HepG2 (cell line): ENCODE measurements around the gene DGCR6L. TPM values are rescaled to one million over a fixed set of nuclear protein-coding genes. Genes with fewer than 3 reads are reported as not detected.
"Not testable (repeated sequence)": the region's sequence is repeated elsewhere in the genome, so short reads cannot be mapped to it uniquely, and the experiment has no call there.

Source experiments
- ATAC-seq: fragments of 200-7000 bp; cut with Tn5 transposase; 3 replicates; pipeline ENCODE4 v1.9.1; 2020; ENCODE audit warnings: mild to moderate bottlenecking, moderate library complexity
- BruUV-seq: library from RNA; stranded (reverse); fragments of 400-500 nt; replicated peaks from 2 replicates; lab custom pipeline; 2021; lab: Mats Ljungman, UMichigan
- CTCF ChIA-PET: fragments of 300-600 bp; formaldehyde crosslinking; extraction: SDS; loops from one replicate; lab custom pipeline; 2021; ENCODE audit warnings: low total read pairs, inconsistent platforms, low intra/inter-chr PET ratio; lab: Yijun Ruan, JAX
- POLR2A ChIA-PET: fragments of 350-600 bp; sonication (Branson Sonifier 250); formaldehyde crosslinking; loops from one replicate; lab custom pipeline; 2020; ENCODE audit warnings: antibody characterized with exemption, inconsistent platforms; lab: Yijun Ruan, JAX
- DNase-seq: peaks from one replicate; pipeline ENCODE4 v3.0.0-alpha.2; 2015; ENCODE audit warnings: low spot score
- FAIRE-seq: peaks from 3 replicates; lab custom pipeline; 2011; peaks lifted over from hg19 to GRCh38; lab: Jason Lieb, UNC
- H2AFZ ChIP-seq: one replicate; pipeline ENCODE4 v1.6.1; 2011; ENCODE audit warnings: low read length, inconsistent platforms
- H3K27ac ChIP-seq: fragments of 300-600 bp; 3 replicates; pipeline ENCODE4 v1.8.0; 2011; ENCODE audit warnings: mixed run types, mild to moderate bottlenecking, mixed read lengths, low read length, inconsistent platforms; ENCODE audit not compliant: insufficient read depth; ENCODE audit errors: extremely low read length
- H3K27me3 ChIP-seq, 2 experiments: fragments of 200-600 bp in 1 of 2; 2 replicates in 1 of 2; 3 replicates in 1 of 2; pipeline versions ENCODE4 v1.6.0 to v1.8.0; 2011; ENCODE audit warnings: low read length in 2 of 2, mild to moderate bottlenecking in 2 of 2, moderate library complexity in 2 of 2, inconsistent platforms in 1 of 2; ENCODE audit not compliant: insufficient read depth in 2 of 2, control insufficient read depth in 1 of 2
- H3K36me3 ChIP-seq, 2 experiments: fragments of 200-600 bp in 1 of 2; replicated peaks in 1 of 2; 2 replicates in 1 of 2; 3 replicates in 1 of 2; pipeline versions ENCODE4 v1.5.1 to v1.8.0; 2011; ENCODE audit warnings: low read length in 2 of 2, inconsistent platforms in 1 of 2; ENCODE audit not compliant: insufficient read depth in 2 of 2, control insufficient read depth in 1 of 2
- H3K4me1 ChIP-seq: 2 replicates; pipeline ENCODE4 v1.5.1; 2012; ENCODE audit warnings: low read length, inconsistent platforms; ENCODE audit not compliant: insufficient read depth
- H3K4me2 ChIP-seq: 2 replicates; pipeline ENCODE4 v1.6.0; 2011; ENCODE audit warnings: low read depth, low read length, inconsistent platforms
- H3K4me3 ChIP-seq, 3 experiments: fragments of 200-600 bp in 1 of 3; sonication (generic), shearing (Covaris generic) in 1 of 3; replicated peaks in 1 of 3; 2 replicates each; pipeline ENCODE4 v1.5.1; 2011 to 2016; ENCODE audit warnings: low read length in 3 of 3, inconsistent platforms in 2 of 3, low read depth in 2 of 3, mild to moderate bottlenecking in 2 of 3, control low read depth in 1 of 3, mixed read lengths in 1 of 3; ENCODE audit not compliant: insufficient read depth in 1 of 3
- H3K79me2 ChIP-seq: one replicate; pipeline ENCODE4 v1.6.1; 2011; ENCODE audit warnings: low read length, inconsistent platforms; ENCODE audit not compliant: insufficient read depth
- H3K9ac ChIP-seq: 2 replicates; pipeline ENCODE4 v1.6.0; 2011; ENCODE audit warnings: mild to moderate bottlenecking, low read depth, low read length, inconsistent platforms; ENCODE audit not compliant: insufficient read depth
- H3K9me3 ChIP-seq: 2 replicates; pipeline ENCODE4 v1.5.1; 2012; ENCODE audit warnings: mild to moderate bottlenecking, low read length
- H4K20me1 ChIP-seq: 2 replicates; pipeline ENCODE4 v1.6.0; 2011; ENCODE audit warnings: inconsistent platforms, mild to moderate bottlenecking, low read length, moderate library complexity; ENCODE audit not compliant: insufficient read depth
- ZFP36L1 ChIP-seq: sonication (generic); formaldehyde crosslinking; IDR thresholded peaks from 2 replicates; pipeline ENCODE4 v1.8.0; 2022; ENCODE audit warnings: mild to moderate bottlenecking, missing genetic modification reagents, moderate library complexity
- ZNF121 ChIP-seq: sonication (generic); formaldehyde crosslinking; IDR thresholded peaks from 2 replicates; pipeline ENCODE4 v1.5.0; 2020; ENCODE audit warnings: mild to moderate bottlenecking, missing genetic modification reagents
- ZNF331 ChIP-seq: sonication (generic); formaldehyde crosslinking; IDR thresholded peaks from 2 replicates; pipeline ENCODE4 v1.4.0; 2020; ENCODE audit warnings: missing genetic modification reagents
- ZNF629 ChIP-seq: sonication (generic); formaldehyde crosslinking; conservative IDR thresholded peaks from 2 replicates; pipeline ENCODE4 v1.5.0; 2020; ENCODE audit warnings: missing genetic modification reagents
- WGBS: methylation state at CpG from one replicate; pipeline ENCODE4 v1.1.6; 2017; ENCODE audit warnings: low lambda C conversion rate; 5-methylcytosine and 5-hydroxymethylcytosine counted together
- in situ Hi-C: cut with HindIII; loops from 2 replicates; pipeline ENCODE4 v1.10.0; 2017; ENCODE audit warnings: low pct_unique_long_range_greater_than_20kb; ENCODE audit not compliant: extremely low pct_ligation_motif_present
- intact Hi-C: fragments of 100-400 bp; cut with micrococcal nuclease; formaldehyde crosslinking; loops from one replicate; pipeline ENCODE4 v1.10.0; 2022; ENCODE audit not compliant: unreplicated experiment
- polyA plus RNA-seq, 8 experiments: library from polyadenylated mRNA; depleted of rRNA in 3 of 8; stranded (reverse) in 7 of 8; unstranded in 1 of 8; fragments of >200 nt; fragmentation: Illumina TruSeq in 4 of 8; extraction: Trizol in 4 of 8; gene quantifications; 2 replicates each; pipeline versions ENCODE4 v1.2.1 to v1.2.3, GENCODE V29; 2011 to 2016; ENCODE audit warnings: low read depth in 4 of 8, missing spikeins in 1 of 8, mixed read lengths in 1 of 8; ENCODE audit not compliant: insufficient read depth in 1 of 8
- total RNA-seq, 5 experiments: library from RNA; depleted of rRNA; stranded (reverse); fragments of >200 nt; fragmentation: Illumina TruSeq; extraction: Trizol; gene quantifications; 2 replicates each; pipeline ENCODE4 v1.2.3, GENCODE V29; 2016; ENCODE audit warnings: low read depth in 1 of 5
- TF ChIP-seq, protein P1 (sequence below), 2 experiments: sonication (generic) in 1 of 2; formaldehyde crosslinking in 1 of 2; IDR thresholded peaks; 2 replicates each; pipeline versions ENCODE4 v1.6.1 to v1.9.0; 2014 to 2022; ENCODE audit warnings: antibody characterized with exemption in 1 of 2, borderline replicate concordance in 1 of 2, inconsistent platforms in 1 of 2, low read depth in 1 of 2, missing genetic modification reagents in 1 of 2

Gene DGCR6L
- total and polyA plus RNA-seq, 2 of the 13 experiments (the other 11 are each of a cell fraction or from before 2014, with no cell fraction given): 17.5 to 35.3 TPM

DNA sequence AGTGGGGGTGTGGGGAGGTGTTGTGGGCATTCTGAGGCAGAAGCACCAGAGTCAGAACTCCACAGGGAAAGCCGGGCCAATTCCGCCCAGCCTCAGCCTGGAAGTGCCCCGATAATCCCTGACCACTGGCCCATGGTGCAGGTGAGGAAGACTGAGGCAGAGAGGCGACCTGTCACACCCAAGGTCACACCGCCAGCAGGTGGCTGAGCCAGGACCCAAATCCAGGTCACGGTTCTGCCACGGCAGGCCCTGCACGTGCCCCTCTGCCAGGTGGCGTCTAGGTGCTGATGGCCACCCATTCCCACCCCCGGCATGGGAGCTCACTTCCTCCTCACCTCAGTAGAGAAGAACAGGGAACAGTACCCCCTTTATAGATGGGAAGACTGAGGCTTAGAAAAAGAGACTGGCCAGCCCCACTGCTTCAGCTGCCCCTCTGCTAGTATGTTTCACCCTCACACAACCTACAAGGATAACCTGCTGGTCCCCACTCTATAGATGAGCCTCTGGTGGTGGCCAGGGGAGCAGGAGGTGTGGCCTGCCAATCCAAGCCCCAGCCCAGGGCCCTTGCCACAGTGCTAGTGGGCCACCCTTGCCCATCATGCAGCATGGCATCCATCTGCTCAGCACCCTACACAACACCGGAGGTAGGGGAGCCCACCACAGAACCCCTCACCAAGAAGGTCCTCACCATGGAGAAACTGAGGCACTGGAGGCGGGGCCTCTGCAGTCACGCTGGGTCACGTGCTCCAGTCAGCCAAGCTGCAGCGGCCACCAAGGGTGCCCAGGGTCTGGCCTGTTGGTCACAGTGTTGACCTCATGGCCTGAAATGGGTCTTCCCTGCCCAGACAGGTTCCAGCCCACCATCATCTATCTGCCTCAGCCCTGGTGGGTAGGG is 53.8 kb downstream of the DGCR6L start:
- intact Hi-C loops: loop anchor here (10.0 kb wide), 1 partner anchor 921 kb away; no protein-coding TSS in a partner anchor
- CTCF ChIA-PET, H3K27ac ChIP-seq, H3K4me3 ChIP-seq, FAIRE-seq, H3K4me2 ChIP-seq, H3K9me3 ChIP-seq, H3K9ac ChIP-seq, in situ Hi-C loops, POLR2A ChIA-PET, H4K20me1 ChIP-seq, H3K79me2 ChIP-seq, ATAC-seq, DNase-seq, H3K36me3 ChIP-seq, BruUV-seq, H2AFZ ChIP-seq: not testable (repeated sequence)
- peak; percentile 42; the same call in 1 of the 2 replicates for TF ChIP-seq ZNF629
- Histone ChIP-seq H3K4me1 (peaks cover 18% of the 10 kb centered on the region), H3K27me3 (peaks cover 5 to 55% of the 10 kb centered on the region in 2 experiments; a peak in 4 of 5 replicates)
- WGBS: 29% methylated on average over 3 of the region's 15 CpGs

DNA sequence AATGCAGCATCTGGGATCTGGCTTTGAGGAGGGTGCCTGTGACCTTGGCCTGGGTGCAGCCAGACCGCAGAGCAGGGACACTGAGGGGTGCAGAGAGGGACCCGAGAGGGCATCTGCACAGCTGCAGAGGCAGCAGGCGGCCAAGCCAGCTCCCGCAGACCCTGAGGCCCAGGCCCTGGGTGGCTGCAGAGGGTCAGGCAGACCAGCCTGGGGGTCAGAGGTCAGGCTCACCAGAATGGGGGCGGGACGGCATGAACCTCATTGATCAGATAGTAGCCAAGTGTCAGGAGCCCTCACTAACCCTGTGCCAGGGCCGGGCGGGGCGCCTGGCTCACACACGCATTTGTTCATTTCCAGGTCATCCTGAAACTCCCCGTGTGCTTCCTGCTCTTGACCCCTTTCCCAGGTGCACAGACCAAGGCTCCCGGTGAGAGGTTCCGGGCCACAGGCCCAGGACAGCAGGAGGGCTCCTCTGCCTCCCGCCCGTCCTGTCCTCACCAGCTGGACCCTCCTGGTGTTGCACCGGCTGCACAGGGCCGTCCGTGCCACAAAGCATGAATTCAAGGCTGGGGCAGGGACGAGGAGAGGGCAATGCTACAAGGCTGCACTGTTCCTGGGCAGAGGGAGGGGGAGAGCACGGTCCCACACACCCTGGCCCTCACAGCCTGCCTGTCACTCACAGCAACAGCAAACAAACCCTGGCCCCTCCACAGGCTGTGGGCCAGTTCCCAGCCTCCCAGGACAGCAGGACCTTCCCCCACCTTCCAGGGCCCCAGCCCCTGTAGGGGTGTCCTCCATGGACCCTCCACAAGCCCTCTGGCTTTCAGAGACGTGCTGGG is 55.0 kb downstream of the DGCR6L start:
- in situ Hi-C loops (no loop called here), intact Hi-C loops (loop anchor here (10.0 kb wide), 1 partner anchor 920 kb away; no protein-coding TSS in a partner anchor)
- WGBS: 8% methylated on average over 6 of the region's 21 CpGs
- Histone ChIP-seq H4K20me1 (peaks cover 5% of the 10 kb centered on the region; the same call in 1 of the 2 replicates), H3K4me3 (peak overlapping the region in 1 of 3 experiments; percentile 46; a peak in 1 of 6 replicates), H3K79me2 (no peaks in the 10 kb centered on the region), H3K9me3 (no peaks in the 10 kb centered on the region), H2AFZ (no peak overlapping the region), H3K27me3 (peaks cover 7 to 51% of the 10 kb centered on the region in 2 experiments; a peak in 4 of 5 replicates), H3K27ac (no peak overlapping the region), H3K4me2 (peak overlapping the region; percentile 49), H3K4me1 (peaks cover 18% of the 10 kb centered on the region), H3K36me3 (no peaks in the 10 kb centered on the region), H3K9ac (no peak overlapping the region)
- no TSS peak for BruUV-seq
- CTCF ChIA-PET: no interaction called here
- POLR2A ChIA-PET: no interaction called here
- DNase-seq (peak; percentile 61), ATAC-seq (peak; percentile 68), FAIRE-seq (no peak)
- TF ChIP-seq ZNF121 (CRISPR knock-in tag): peak; percentile 92
- no peak for TF ChIP-seq ZFP36L1
- no peak for TF ChIP-seq ZNF331 (CRISPR knock-in tag)
- TF ChIP-seq, protein P1, sequence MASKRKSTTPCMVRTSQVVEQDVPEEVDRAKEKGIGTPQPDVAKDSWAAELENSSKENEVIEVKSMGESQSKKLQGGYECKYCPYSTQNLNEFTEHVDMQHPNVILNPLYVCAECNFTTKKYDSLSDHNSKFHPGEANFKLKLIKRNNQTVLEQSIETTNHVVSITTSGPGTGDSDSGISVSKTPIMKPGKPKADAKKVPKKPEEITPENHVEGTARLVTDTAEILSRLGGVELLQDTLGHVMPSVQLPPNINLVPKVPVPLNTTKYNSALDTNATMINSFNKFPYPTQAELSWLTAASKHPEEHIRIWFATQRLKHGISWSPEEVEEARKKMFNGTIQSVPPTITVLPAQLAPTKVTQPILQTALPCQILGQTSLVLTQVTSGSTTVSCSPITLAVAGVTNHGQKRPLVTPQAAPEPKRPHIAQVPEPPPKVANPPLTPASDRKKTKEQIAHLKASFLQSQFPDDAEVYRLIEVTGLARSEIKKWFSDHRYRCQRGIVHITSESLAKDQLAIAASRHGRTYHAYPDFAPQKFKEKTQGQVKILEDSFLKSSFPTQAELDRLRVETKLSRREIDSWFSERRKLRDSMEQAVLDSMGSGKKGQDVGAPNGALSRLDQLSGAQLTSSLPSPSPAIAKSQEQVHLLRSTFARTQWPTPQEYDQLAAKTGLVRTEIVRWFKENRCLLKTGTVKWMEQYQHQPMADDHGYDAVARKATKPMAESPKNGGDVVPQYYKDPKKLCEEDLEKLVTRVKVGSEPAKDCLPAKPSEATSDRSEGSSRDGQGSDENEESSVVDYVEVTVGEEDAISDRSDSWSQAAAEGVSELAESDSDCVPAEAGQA (IDR thresholded peaks at IDR 0.05; ENCODE audit: low read depth): no peak
- TF ChIP-seq, protein P1 (CRISPR knock-in tag; IDR thresholded peaks at IDR 0.05; ENCODE audit: borderline replicate concordance): no peak
